NCI-H510A (cell line): ENCODE results near the gene ASTN2.
A peak's percentile ranks its signal among the peaks of the same experiment; 100 is the strongest.
"Not testable (repeated sequence)": the region's sequence is repeated elsewhere in the genome, so short reads cannot be mapped to it uniquely, and the experiment has no call there.

Experiments used
- DNase-seq: peaks from one replicate; lab custom pipeline; 2025; lab: John Stamatoyannopoulos, UW

ASTN2 gene

GRCh38 chr9:116870566-116870965, 544.3 kb downstream of the ASTN2 start:
- no peak for DNase-seq

- DNase-seq: no peak
Observed at GRCh38 chr9:116868201-116868600, 546.7 kb downstream of the ASTN2 start.

DNA sequence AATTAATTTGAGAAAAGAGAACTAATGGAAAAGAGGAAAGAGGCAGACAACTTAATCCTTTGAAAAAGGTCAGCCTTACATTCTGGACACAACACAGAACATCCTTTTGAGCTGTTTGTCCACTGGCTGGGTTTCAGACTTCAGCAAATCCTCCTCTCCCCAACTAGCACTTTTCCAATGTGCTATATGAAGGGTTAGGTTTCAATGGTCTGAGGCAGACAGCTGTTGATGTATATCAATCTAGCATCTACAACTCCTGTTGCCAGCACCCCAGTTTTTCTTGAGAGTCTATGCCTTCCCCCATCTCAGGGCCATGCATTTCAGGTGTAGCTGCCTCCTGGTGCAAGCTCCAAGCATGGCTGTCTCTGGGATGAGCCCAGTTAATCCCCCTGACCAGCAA, 553.5 kb downstream of the ASTN2 start:
- DNase-seq: no peak

GRCh38 chr9:116860509-116861120, 554.2 kb downstream of the ASTN2 start:
- peak; percentile 42 for DNase-seq

DNA sequence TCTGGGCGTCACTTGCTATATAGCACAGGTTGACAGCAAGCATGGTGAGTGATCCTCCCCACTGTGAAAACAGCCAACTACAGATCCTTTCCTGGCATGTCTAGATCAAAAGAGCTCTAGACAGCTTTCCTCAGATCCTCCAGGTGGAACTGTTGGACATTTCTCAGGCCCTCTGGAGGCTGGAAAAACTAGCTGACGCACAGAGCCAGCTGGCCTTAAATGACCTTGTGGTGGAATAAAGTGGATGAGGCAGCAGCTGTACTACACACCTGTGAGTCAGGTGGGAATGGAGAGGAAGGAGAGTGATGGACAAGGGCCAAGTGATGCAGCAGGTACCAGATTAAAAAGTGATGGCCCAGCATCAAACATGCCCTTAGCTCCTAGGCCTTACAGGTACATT, 555.1 kb downstream of the ASTN2 start:
- peak; percentile 51 for DNase-seq

DNA sequence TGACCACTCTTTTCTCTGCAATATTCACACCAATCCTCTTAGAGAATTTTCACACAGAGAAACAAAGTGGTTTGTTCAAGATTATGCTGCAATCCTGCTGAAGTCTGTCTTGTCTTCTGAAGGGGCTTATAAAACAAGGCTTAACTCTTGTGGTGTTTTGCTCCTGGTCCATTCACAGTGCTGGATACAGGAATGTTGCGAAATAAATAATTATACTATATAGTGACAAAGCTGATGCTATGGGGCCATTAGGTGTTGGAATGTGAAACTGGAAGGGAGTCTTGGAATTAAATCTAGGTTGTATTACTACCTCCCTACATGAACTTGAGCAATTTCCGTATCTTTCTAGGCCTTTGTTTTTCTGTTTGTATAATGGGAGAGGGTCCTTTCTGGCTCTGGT, 557.5 kb downstream of the ASTN2 start:
- no peak for DNase-seq

GRCh38 chr9:116855881-116856662, 558.8 kb downstream of the ASTN2 start:
- peak; percentile 9 for DNase-seq

DNA sequence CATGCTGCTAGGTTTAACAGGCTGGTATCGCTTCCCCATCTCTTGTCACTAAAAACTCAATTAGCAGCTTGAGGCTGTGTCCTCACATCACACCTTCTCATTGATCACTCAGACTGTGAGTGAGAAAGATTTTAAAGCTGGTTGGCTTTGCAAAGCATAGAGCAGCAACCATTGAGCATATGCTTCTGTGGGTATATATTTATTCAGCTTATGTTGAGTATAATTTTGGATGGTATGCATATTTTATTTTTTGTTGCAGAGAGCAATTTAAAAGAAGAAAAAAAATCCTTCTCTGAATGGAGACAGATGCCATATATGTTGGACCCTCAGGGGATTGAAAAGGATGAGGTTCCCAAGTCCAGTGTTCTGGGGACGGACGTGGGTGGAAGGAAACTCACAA, 565.1 kb downstream of the ASTN2 start:
- DNase-seq: no peak

DNA sequence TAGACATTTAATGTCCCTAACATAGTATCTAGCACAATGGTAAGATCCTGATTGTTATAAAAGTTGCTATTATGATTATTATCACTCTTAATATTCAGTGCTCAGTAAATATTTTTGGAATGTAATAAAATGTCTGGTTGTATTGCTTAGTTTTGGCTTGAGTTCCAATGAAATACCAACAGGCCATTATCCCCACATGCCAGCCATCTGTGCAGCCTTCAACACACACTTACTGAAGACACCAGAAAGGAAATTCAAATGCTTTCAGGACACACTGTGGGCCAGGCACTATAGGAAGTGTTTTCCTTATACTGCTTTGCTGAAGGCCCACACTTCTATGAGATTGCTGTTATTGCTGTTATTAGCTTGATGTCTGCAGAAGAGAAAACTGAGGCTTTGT, 570.2 kb downstream of the ASTN2 start:
- no peak for DNase-seq

DNA sequence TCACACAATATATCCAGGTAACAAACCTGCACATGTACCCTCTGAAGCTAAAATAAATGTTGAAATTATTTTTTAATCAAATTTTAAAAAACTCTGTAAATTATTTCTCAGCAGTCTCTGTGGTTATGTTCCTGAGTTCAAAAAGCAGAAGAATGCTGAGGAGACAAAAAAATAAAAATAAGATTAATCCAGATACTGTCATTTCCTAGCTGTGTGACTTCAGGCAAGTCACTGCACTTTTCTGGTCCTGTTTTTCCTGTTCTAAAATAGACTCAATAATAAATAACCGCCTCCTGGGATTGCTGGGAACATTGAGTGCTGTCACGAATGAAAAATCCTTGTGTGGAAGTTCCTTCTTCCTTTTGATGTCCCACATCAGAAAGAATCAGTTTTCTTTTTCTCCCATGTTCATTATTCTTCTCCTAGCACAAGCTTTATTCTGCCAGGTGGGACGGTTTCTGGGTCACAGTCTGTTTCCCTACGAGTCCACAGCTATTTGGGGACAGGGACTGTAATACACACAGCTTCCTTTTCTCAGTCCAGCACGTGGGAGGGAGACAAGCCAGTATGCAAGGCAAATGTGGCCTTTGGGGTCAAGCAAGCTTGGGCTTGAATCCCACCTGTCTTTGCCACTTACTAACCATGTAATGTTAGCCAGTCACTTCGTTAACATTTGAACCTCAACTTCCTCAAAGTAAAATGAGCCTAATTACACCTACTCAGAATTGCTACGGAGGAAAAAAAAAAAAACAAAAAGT, 570.8 kb downstream of the ASTN2 start:
- no peak for DNase-seq

DNA sequence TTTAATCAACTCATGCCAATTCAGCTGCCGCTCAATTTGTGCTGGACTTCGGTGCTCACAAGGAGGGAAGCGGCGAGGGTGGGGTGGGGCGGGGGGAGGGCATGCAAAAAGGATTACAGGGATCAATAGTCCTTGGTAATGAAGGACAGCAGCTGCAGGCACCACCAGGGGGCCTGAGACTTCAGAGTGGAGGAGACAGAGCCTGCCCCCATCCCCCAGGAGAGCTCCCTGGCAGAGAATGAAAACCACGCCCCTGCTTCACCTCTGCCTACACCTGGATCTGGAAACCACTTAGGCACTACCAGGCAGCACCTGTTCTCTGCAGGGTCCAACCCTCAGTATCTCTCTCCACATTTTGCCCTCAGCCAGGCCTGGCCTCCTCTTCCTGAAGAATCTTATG, 572.2 kb downstream of the ASTN2 start:
- DNase-seq: peak; percentile 73

GRCh38 chr9:116838468-116838867, 576.4 kb downstream of the ASTN2 start:
- not testable (repeated sequence) for DNase-seq

- DNase-seq: no peak
Observed at GRCh38 chr9:116837018-116837989, 577.6 kb downstream of the ASTN2 start.

- DNase-seq: not testable (repeated sequence)
Observed at GRCh38 chr9:116830321-116830720, 584.5 kb downstream of the ASTN2 start.

DNA sequence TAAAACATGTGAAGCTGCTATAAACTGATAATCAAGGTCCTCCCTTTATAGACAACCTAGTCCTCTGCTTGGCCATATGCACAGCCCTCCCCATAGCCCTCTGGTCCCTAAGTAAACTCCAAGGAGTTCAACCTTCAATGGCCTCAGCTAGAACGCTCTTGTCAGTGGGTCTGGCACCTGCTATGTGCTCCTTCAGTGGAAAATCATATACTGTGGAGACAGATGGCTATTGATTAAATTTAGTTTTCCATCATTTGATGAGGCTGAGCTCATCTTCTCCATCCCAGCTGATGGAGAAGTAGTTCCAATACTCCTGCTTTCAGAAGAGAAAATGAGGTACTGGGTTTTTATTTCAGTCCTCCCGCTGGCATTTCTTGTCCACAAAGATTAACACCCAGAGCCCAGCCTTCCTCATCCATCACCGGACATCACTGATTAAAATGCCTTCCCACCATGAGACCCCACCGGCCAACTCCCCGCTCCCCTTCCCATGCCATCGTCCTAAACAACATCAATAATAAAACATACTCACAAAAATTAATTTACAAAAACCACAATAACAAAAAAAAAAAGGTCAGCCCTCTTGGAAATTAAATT, 593.1 kb downstream of the ASTN2 start:
- no peak for DNase-seq

GRCh38 chr9:116819116-116819515, 595.7 kb downstream of the ASTN2 start:
- no peak for DNase-seq

GRCh38 chr9:116817762-116818161, 597.1 kb downstream of the ASTN2 start:
- DNase-seq: no peak

- DNase-seq: no peak
Observed at GRCh38 chr9:116816484-116816883, 598.4 kb downstream of the ASTN2 start.

DNA sequence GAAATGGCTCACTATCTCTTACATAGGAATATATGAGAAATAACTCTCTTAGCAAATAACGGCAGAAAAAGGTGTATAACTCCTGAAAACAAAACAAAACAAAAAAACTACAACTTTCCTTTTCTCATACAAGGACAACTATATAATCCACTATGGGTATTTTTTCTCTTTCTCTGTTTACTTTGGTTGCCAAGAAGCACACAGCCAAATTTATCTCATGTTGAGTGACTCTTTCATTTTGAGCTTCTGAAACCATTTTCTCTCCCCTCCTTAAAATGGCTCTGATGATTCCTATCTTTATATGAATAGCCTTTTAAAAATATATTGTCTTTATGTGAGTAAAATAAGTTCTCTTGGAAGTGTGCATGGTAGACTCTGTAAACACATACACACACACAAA, 599.0 kb downstream of the ASTN2 start:
- DNase-seq: no peak

DNA sequence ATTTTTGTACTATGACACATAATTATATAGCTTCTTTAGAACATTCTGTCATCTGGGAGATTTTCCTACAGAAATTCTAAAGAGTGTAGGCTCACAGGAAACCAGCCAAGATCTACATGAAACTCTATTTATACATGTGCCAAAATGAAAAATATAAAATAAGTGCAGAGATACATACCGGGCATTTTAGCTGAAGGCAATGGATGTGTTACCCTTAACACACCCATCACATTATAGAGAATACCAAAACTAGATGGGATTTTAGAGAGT, 601.9 kb downstream of the ASTN2 start:
- DNase-seq: no peak

- DNase-seq: no peak
Observed at GRCh38 chr9:116812231-116813030, 602.4 kb downstream of the ASTN2 start.
